Neutrophil (primary cell): ENCODE measurements around the gene HOXD4.

ENCODE experiments used
- H3K27ac ChIP-seq: fragments of 200-600 bp; sonication (generic); 2 replicates; pipeline ENCODE4 v1.5.1; 2016; ENCODE audit warnings: mild to moderate bottlenecking, moderate library complexity
- H3K27me3 ChIP-seq: fragments of 200-600 bp; sonication (generic); 2 replicates; pipeline ENCODE4 v1.6.0; 2016; ENCODE audit warnings: mild to moderate bottlenecking
- H3K36me3 ChIP-seq: fragments of 200-600 bp; sonication (generic); 2 replicates; pipeline ENCODE4 v1.5.1; 2017
- H3K4me1 ChIP-seq, 2 experiments: fragments of 200-600 bp in 1 of 2; sonication (generic) in 1 of 2; 1 replicate in 1 of 2; 2 replicates in 1 of 2; pipeline versions ENCODE4 v1.5.1 to v1.6.1; 2013 to 2016; ENCODE audit warnings: low read depth in 1 of 2, low read length in 1 of 2, mild to moderate bottlenecking in 1 of 2, moderate library complexity in 1 of 2; ENCODE audit not compliant: control insufficient read depth in 1 of 2, insufficient read depth in 1 of 2
- H3K4me3 ChIP-seq, 2 experiments: fragments of 200-600 bp in 1 of 2; sonication (generic) in 1 of 2; 1 replicate in 1 of 2; 2 replicates in 1 of 2; pipeline ENCODE4 v1.5.1; 2013 to 2016; ENCODE audit warnings: low read depth in 1 of 2, low read length in 1 of 2, mild to moderate bottlenecking in 1 of 2, moderate library complexity in 1 of 2
- H3K9me3 ChIP-seq: fragments of 200-600 bp; sonication (generic); 2 replicates; pipeline ENCODE4 v1.5.1; 2016
- CTCF ChIP-seq: fragments of 200-600 bp; sonication (generic); IDR thresholded peaks from 2 replicates; pipeline ENCODE4 v1.5.1; 2016; ENCODE audit warnings: antibody characterized with exemption

HOXD4 gene

GRCh38 chr2:176111846-176112374 lies 39.4 kb upstream of the HOXD4 start:
- Histone ChIP-seq H3K4me1 (peaks cover 4 to 8% of the 10 kb centered on the region in 2 experiments), H3K27me3 (peaks cover 100% of the 10 kb centered on the region), H3K27ac (no peak overlapping the region), H3K36me3 (no peaks in the 10 kb centered on the region), H3K4me3 (no peak overlapping the region), H3K9me3 (no peaks in the 10 kb centered on the region)
- no peak for TF ChIP-seq CTCF

GRCh38 chr2:176112375-176113302 lies 38.7 kb upstream of the HOXD4 start:
- peaks cover 0 to 3% of the 10 kb centered on the region in 2 experiments for H3K4me1 ChIP-seq
- TF ChIP-seq CTCF = no peak
- peaks cover 100% of the 10 kb centered on the region for H3K27me3 ChIP-seq
- H3K27ac ChIP-seq = no peak overlapping the region
- H3K36me3 ChIP-seq = no peaks in the 10 kb centered on the region
- H3K9me3 ChIP-seq = no peaks in the 10 kb centered on the region
- no peak overlapping the region for H3K4me3 ChIP-seq

- no peaks in the 10 kb centered on the region for H3K36me3 ChIP-seq
- H3K27ac ChIP-seq = no peak overlapping the region
- no peak for TF ChIP-seq CTCF
- no peak overlapping the region for H3K4me3 ChIP-seq
- no peaks in the 10 kb centered on the region for H3K9me3 ChIP-seq
- peaks cover 100% of the 10 kb centered on the region for H3K27me3 ChIP-seq
- H3K4me1 ChIP-seq = peaks cover 3% of the 10 kb centered on the region in 2 experiments
Observed at GRCh38 chr2:176114120-176114929, 37.0 kb upstream of the HOXD4 start.

- Histone ChIP-seq H3K9me3 (no peaks in the 10 kb centered on the region), H3K4me3 (no peak overlapping the region)
Observed at GRCh38 chr2:176114930-176115625, 36.3 kb upstream of the HOXD4 start.

More at GRCh38 chr2:176114930-176115625, 36.3 kb upstream of the HOXD4 start:
- TF ChIP-seq CTCF = no peak
- H3K27ac ChIP-seq = no peak overlapping the region
- H3K4me1 ChIP-seq = peaks cover 3% of the 10 kb centered on the region in 2 experiments
- H3K36me3 ChIP-seq = no peaks in the 10 kb centered on the region
- H3K27me3 ChIP-seq = peaks cover 100% of the 10 kb centered on the region
